Esophagus squamous epithelium (tissue), 5 donors: ENCODE results near the gene HEPACAM. TPM values are rescaled to one million over a fixed set of nuclear protein-coding genes. Genes with fewer than 3 reads are reported as not detected.

Experiments
- DNase-seq: peaks from one replicate; lab custom pipeline; 2025; lab: John Stamatoyannopoulos, UW
- H3K27ac ChIP-seq, 4 donors: fragments of 200-600 bp; sonication (generic); one replicate each; pipeline ENCODE4 v1.5.1; 2016 to 2019; ENCODE audit warnings: mild to moderate bottlenecking in 1 of 4
- H3K27me3 ChIP-seq, 4 donors: fragments of 200-600 bp; sonication (generic); 1 replicate in 3 of 4; 2 replicates in 1 of 4; pipeline versions ENCODE4 v1.5.1 to v1.6.0; 2017 to 2021; ENCODE audit warnings: antibody characterized with exemption in 1 of 4
- H3K36me3 ChIP-seq, 3 donors: fragments of 200-600 bp; sonication (generic); one replicate each; pipeline ENCODE4 v1.5.1; 2016 to 2019
- H3K4me1 ChIP-seq, 3 donors: fragments of 200-600 bp; sonication (generic); one replicate each; pipeline ENCODE4 v1.5.1; 2017 to 2019
- H3K4me3 ChIP-seq, 4 donors: fragments of 200-600 bp; sonication (generic); 1 replicate in 3 of 4; 2 replicates in 1 of 4; pipeline ENCODE4 v1.5.1; 2016 to 2019; ENCODE audit warnings: mild to moderate bottlenecking in 2 of 4, moderate library complexity in 1 of 4
- H3K9me3 ChIP-seq, 3 donors: fragments of 200-600 bp; sonication (generic); one replicate each; pipeline ENCODE4 v1.5.1; 2016 to 2019
- CTCF ChIP-seq, 6 experiments: fragments of 450-650 bp in 4 of 6; fragments of 200-600 bp in 2 of 6; sonication (generic) in 2 of 6; IDR thresholded peaks; one replicate each; pipeline ENCODE4 v1.5.1; 2016 to 2019; ENCODE audit warnings: antibody characterized with exemption in 6 of 6, mild to moderate bottlenecking in 4 of 6, moderate library complexity in 4 of 6
- POLR2A ChIP-seq, 4 donors: fragments of 450-650 bp; IDR thresholded peaks; one replicate each; pipeline ENCODE4 v1.6.1; 2017; ENCODE audit warnings: antibody characterized with exemption in 4 of 4, mild to moderate bottlenecking in 4 of 4, moderate library complexity in 3 of 4
- WGBS, 2 donors: methylation state at CpG; one replicate each; pipeline ENCODE4 v1.1.5; 2018; 5-methylcytosine and 5-hydroxymethylcytosine counted together
- intact Hi-C: fragments of 100-400 bp; cut with DNase I; formaldehyde crosslinking; loops from one replicate; pipeline ENCODE4 v1.15.0; 2022
- total RNA-seq, 4 donors: library from RNA; depleted of rRNA; stranded (reverse); fragments of >200 nt; gene quantifications; one replicate each; pipeline ENCODE4 v1.1.0, GENCODE V29; 2016
- donor health status: DM: yes; HTN: yes; CAD: no.

HEPACAM gene
- total RNA-seq, 4 donors from 2014 or later: not detected

DNA sequence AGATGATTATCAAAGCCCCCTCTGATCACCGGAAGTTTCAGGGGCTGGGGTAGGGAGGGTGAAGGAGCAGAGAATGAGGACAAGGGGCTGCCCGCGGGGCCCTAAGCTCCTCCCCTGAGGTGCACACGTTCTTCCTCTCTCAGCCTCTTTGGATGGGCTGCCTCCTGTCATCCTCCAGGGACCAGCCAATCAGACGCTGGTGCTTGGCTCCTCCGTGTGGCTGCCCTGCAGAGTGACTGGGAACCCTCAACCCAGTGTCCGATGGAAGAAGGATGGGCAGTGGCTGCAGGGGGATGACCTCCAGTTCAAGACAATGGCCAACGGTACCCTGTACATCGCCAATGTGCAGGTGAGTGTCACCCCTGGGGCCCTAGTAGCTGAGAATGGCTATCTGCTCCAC is 63.1 kb downstream of the HEPACAM start:
- 35 to 68% methylated on average over 3 to 8 of the region's 9 CpGs for WGBS, 2 donors
- intact Hi-C loops: no loop called here
- no peaks in the 10 kb centered on the region for H3K9me3 ChIP-seq
- H3K4me3 ChIP-seq: no peak overlapping the region
- no peak for DNase-seq
- peaks cover 8 to 90% (median 19%) of the 10 kb centered on the region in 4 donors for H3K27me3 ChIP-seq
- H3K4me1 ChIP-seq: peaks cover 3 to 39% (median 13%) of the 10 kb centered on the region in 3 donors
- TF ChIP-seq POLR2A (IDR thresholded peaks at IDR 0.05): no peak
- no peaks in the 10 kb centered on the region for H3K36me3 ChIP-seq
- H3K27ac ChIP-seq: no peak overlapping the region

GRCh38 chr11:124872280-124872679 is 63.6 kb downstream of the HEPACAM start:
- DNase-seq: no peak
- Histone ChIP-seq H3K4me3 (no peak overlapping the region), H3K27me3 (peaks cover 8 to 91% (median 19%) of the 10 kb centered on the region in 4 donors), H3K9me3 (no peaks in the 10 kb centered on the region), H3K27ac (no peak overlapping the region), H3K36me3 (no peaks in the 10 kb centered on the region), H3K4me1 (peaks cover 2 to 39% (median 17%) of the 10 kb centered on the region in 3 donors)
- no peak for TF ChIP-seq CTCF (IDR thresholded peaks at IDR 0.05)
- TF ChIP-seq POLR2A (IDR thresholded peaks at IDR 0.05): no peak
- 55 to 58% methylated on average over 7 to 8 of the region's 8 CpGs for WGBS, 2 donors
- intact Hi-C loops: no loop called here

GRCh38 chr11:124870430-124870829 is 65.4 kb downstream of the HEPACAM start:
- H3K27me3 ChIP-seq: peaks cover 23 to 100% (median 38%) of the 10 kb centered on the region in 4 donors
- 56 to 65% methylated on average over 6 to 7 of the region's 7 CpGs for WGBS, 2 donors
- H3K9me3 ChIP-seq: no peaks in the 10 kb centered on the region
- H3K4me3 ChIP-seq: no peak overlapping the region
- H3K36me3 ChIP-seq: no peaks in the 10 kb centered on the region
- H3K4me1 ChIP-seq: peaks cover 9 to 42% (median 25%) of the 10 kb centered on the region in 3 donors
- no peak for DNase-seq
- no peak overlapping the region for H3K27ac ChIP-seq
- TF ChIP-seq CTCF (IDR thresholded peaks at IDR 0.05) (no peak), POLR2A (IDR thresholded peaks at IDR 0.05) (no peak)
- intact Hi-C loops: no loop called here

DNA sequence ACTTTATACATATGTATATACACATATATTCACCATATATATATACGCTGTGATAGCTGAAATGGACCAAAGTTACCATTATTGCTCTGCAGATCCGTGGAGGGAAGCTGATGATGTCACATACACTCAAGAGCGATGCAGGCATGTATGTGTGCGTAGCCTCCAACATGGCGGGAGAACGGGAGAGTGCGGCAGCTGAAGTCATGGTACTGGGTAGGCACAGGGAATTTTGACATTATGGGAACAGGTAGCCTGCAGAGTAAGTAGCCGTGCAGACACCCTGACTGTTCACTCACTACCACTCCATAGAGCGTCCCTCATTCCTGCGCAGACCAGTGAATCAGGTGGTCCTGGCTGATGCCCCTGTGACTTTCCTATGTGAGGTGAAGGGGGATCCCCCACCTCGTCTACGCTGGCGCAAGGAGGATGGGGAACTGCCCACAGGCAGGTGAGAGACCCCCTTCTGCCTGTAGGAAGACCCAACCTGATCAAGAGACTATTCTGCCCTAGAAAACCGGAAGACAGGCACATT is 65.9 kb downstream of the HEPACAM start:
- no peak overlapping the region for H3K27ac ChIP-seq
- TF ChIP-seq POLR2A (IDR thresholded peaks at IDR 0.05): no peak
- no peak for TF ChIP-seq CTCF (IDR thresholded peaks at IDR 0.05)
- peaks cover 25 to 100% (median 41%) of the 10 kb centered on the region in 4 donors for H3K27me3 ChIP-seq
- H3K36me3 ChIP-seq: no peaks in the 10 kb centered on the region
- intact Hi-C loops: no loop called here
- 69 to 71% methylated on average over 8 to 9 of the region's 14 CpGs for WGBS, 2 donors
- no peak overlapping the region for H3K4me3 ChIP-seq
- DNase-seq: no peak
- peaks cover 13 to 46% (median 30%) of the 10 kb centered on the region in 3 donors for H3K4me1 ChIP-seq
- H3K9me3 ChIP-seq: no peaks in the 10 kb centered on the region

DNA sequence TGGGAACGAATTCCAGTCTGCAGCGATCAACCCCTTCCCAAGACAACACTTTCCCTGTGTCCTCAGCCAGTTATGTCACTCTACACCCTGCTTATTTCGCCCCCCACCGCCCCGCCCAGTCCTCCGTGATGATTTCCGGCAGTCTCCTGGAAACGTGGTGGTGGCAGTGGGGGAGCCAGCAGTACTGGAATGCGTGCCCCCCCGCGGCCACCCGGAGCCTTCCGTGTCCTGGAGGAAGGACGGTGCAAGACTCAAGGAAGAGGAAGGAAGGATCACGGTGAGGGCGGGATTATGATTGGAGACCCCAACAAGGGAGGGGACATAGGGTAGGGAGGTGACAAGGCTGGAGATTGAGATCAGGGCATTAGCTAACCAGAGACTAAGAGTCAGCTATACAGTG is 66.5 kb downstream of the HEPACAM start:
- 12 to 15% methylated on average over 6 to 7 of the region's 16 CpGs for WGBS, 2 donors
- DNase-seq: no peak
- intact Hi-C loops: no loop called here
- peaks cover 13 to 51% (median 33%) of the 10 kb centered on the region in 3 donors for H3K4me1 ChIP-seq
- no peaks in the 10 kb centered on the region for H3K9me3 ChIP-seq
- H3K36me3 ChIP-seq: no peaks in the 10 kb centered on the region
- H3K27ac ChIP-seq: no peak overlapping the region
- no peak for TF ChIP-seq POLR2A (IDR thresholded peaks at IDR 0.05)
- H3K4me3 ChIP-seq: peak overlapping the region in 1 of 4 donors; percentile 16
- peaks cover 25 to 100% (median 47%) of the 10 kb centered on the region in 4 donors for H3K27me3 ChIP-seq

Other genes starting within 250 kb of the HEPACAM start
- gene NRGN, start 196.1 kb downstream of the HEPACAM start, total RNA-seq: 1 to 10 TPM in 3 of 4 donors, under 1 TPM in 1; 0.83 to 5.0 (median 1.5) TPM
- 10 to 100 TPM in 1 of 4 donors, 1 to 10 TPM in 3; 5.1 to 10.2 (median 7.6) TPM for gene VSIG2, start 183.8 kb downstream of the HEPACAM start, total RNA-seq
- gene ESAM, start 173.8 kb downstream of the HEPACAM start, total RNA-seq: 10 to 100 TPM in 2 of 4 donors, 1 to 10 TPM in 2; 5.6 to 23.1 (median 9.7) TPM
- gene MSANTD2, start 135.6 kb downstream of the HEPACAM start, total RNA-seq: 10 to 100 TPM in 1 of 4 donors, 1 to 10 TPM in 3; 5.2 to 16.4 (median 6.7) TPM
- 10 to 100 TPM in 1 of 4 donors, 1 to 10 TPM in 3; 1.8 to 12.4 (median 3.8) TPM for gene ROBO3, start 70.6 kb downstream of the HEPACAM start, total RNA-seq
- 10 to 100 TPM in 2 of 4 donors, 1 to 10 TPM in 2; 4.5 to 11.9 (median 8.6) TPM for gene ROBO4, start 38.2 kb downstream of the HEPACAM start, total RNA-seq
- gene HEPN1, start 16.8 kb downstream of the HEPACAM start, total RNA-seq: not detected
- gene CCDC15, start 18.2 kb upstream of the HEPACAM start, total RNA-seq: 1 to 10 TPM; 2.0 to 3.2 (median 2.9) TPM
- 10 to 100 TPM; 24.9 to 44.4 (median 29.4) TPM for gene SLC37A2, start 127.3 kb upstream of the HEPACAM start, total RNA-seq
- 10 to 100 TPM in 3 of 4 donors, 1 to 10 TPM in 1; 7.5 to 17.3 (median 13.9) TPM for gene TMEM218, start 175.6 kb upstream of the HEPACAM start, total RNA-seq
- gene PKNOX2, start 228.7 kb upstream of the HEPACAM start, total RNA-seq: 1 to 10 TPM in 2 of 4 donors, under 1 TPM in 1, not detected in 1; 0.40 to 5.9 (median 1.1) TPM